WTC11 (cell line): ENCODE measurements around the gene AKR1D1. TPM values are rescaled to one million over a fixed set of nuclear protein-coding genes. Genes with fewer than 3 reads are reported as not detected.
"Not testable (repeated sequence)": the region's sequence is repeated elsewhere in the genome, so short reads cannot be mapped to it uniquely, and the experiment has no call there.

Experiments
- ATAC-seq: fragments of 200-7000 bp; cut with Tn5 transposase; 2 replicates; pipeline ENCODE4 v1.10.0; 2021; ENCODE audit warnings: mild to moderate bottlenecking, moderate library complexity
- CTCF ChIA-PET: fragments of 300-600 bp; sonication (Branson Sonifier 250); formaldehyde crosslinking; loops from one replicate; lab custom pipeline; 2021; ENCODE audit warnings: antibody characterized with exemption; lab: Charles Lee
- POLR2A ChIA-PET: fragments of 350-600 bp; sonication (Branson Sonifier 250); formaldehyde crosslinking; loops from one replicate; lab custom pipeline; 2021; ENCODE audit warnings: antibody characterized with exemption; lab: Charles Lee
- DNase-seq: peaks from one replicate; pipeline ENCODE4 v3.0.0; 2021; ENCODE audit warnings: low spot score
- H3K27ac Mint-ChIP-seq: 2 replicates; pipeline ENCODE4 v1.8.0; 2021; ENCODE audit warnings: mixed read lengths
- H3K27me3 Mint-ChIP-seq: 2 replicates; pipeline ENCODE4 v1.8.0; 2021; ENCODE audit warnings: low read depth, mild to moderate bottlenecking, moderate library complexity, mixed read lengths
- H3K36me3 Mint-ChIP-seq: 2 replicates; pipeline ENCODE4 v1.8.0; 2021; ENCODE audit warnings: mixed read lengths
- H3K4me1 Mint-ChIP-seq: 2 replicates; pipeline ENCODE4 v1.8.0; 2022; ENCODE audit warnings: mixed read lengths
- H3K4me3 Mint-ChIP-seq: 2 replicates; pipeline ENCODE4 v1.8.0; 2021; ENCODE audit warnings: mild to moderate bottlenecking, moderate library complexity, mixed read lengths
- H3K9me3 Mint-ChIP-seq: 2 replicates; pipeline ENCODE4 v1.8.0; 2021; ENCODE audit warnings: mixed read lengths
- GABPB1 ChIP-seq: sonication (generic); formaldehyde crosslinking; IDR thresholded peaks from 2 replicates; pipeline ENCODE4 v1.8.1; 2023; ENCODE audit warnings: mild to moderate bottlenecking, missing genetic modification reagents
- HMGA2 ChIP-seq: fragments of 250-450 bp; sonication (Bioruptor Pico); IDR thresholded peaks from 2 replicates; pipeline ENCODE4 v1.4.0; 2021; ENCODE audit warnings: mild to moderate bottlenecking, moderate library complexity
- HMGXB4 ChIP-seq: sonication (generic); formaldehyde crosslinking; IDR thresholded peaks from 2 replicates; pipeline ENCODE4 v1.8.1; 2023; ENCODE audit warnings: mild to moderate bottlenecking, moderate library complexity, missing genetic modification reagents
- KAT7 ChIP-seq: sonication (generic); formaldehyde crosslinking; IDR thresholded peaks from 2 replicates; pipeline ENCODE4 v1.8.1; 2023; ENCODE audit warnings: missing genetic modification reagents, mild to moderate bottlenecking, borderline replicate concordance
- MYBL2 ChIP-seq: sonication (generic); formaldehyde crosslinking; IDR thresholded peaks from 2 replicates; pipeline ENCODE4 v1.8.1; 2023; ENCODE audit warnings: mild to moderate bottlenecking, moderate library complexity, missing genetic modification reagents
- RORB ChIP-seq: fragments of 250-450 bp; sonication (Bioruptor Pico); IDR thresholded peaks from 2 replicates; pipeline ENCODE4 v1.9.0; 2021; ENCODE audit warnings: mild to moderate bottlenecking
- USF1 ChIP-seq: sonication (generic); formaldehyde crosslinking; IDR thresholded peaks from 2 replicates; pipeline ENCODE4 v1.8.0; 2022; ENCODE audit warnings: mild to moderate bottlenecking, missing genetic modification reagents
- ZBTB43 ChIP-seq: sonication (generic); formaldehyde crosslinking; IDR thresholded peaks from 2 replicates; pipeline ENCODE4 v1.8.1; 2023; ENCODE audit warnings: mild to moderate bottlenecking, missing genetic modification reagents
- ZNF121 ChIP-seq: sonication (generic); formaldehyde crosslinking; IDR thresholded peaks from 2 replicates; pipeline ENCODE4 v1.8.0; 2023; ENCODE audit warnings: missing genetic modification reagents
- ZNF219 ChIP-seq: sonication (generic); formaldehyde crosslinking; IDR thresholded peaks from 2 replicates; pipeline ENCODE4 v1.8.0; 2023; ENCODE audit warnings: missing genetic modification reagents, mild to moderate bottlenecking, borderline replicate concordance
- ZNF281 ChIP-seq: sonication (generic); formaldehyde crosslinking; IDR thresholded peaks from 2 replicates; pipeline ENCODE4 v1.8.0; 2023; ENCODE audit warnings: mild to moderate bottlenecking, missing genetic modification reagents
- ZNF423 ChIP-seq: fragments of 250-450 bp; sonication (Bioruptor Pico); IDR thresholded peaks from 2 replicates; pipeline ENCODE4 v2.1.2; 2022; ENCODE audit warnings: mild to moderate bottlenecking, moderate library complexity
- total RNA-seq: library from RNA; stranded (reverse); gene quantifications from 3 replicates; pipeline ENCODE4 v1.2.3, GENCODE V29; 2021
- TF ChIP-seq, protein P1 (sequence below): fragments of 250-450 bp; sonication (Bioruptor Pico); IDR thresholded peaks from 2 replicates; pipeline ENCODE4 v1.9.0; 2021; ENCODE audit warnings: mild to moderate bottlenecking
- TF ChIP-seq, protein P2 (sequence below): fragments of 250-450 bp; sonication (Bioruptor Pico); IDR thresholded peaks from 2 replicates; pipeline ENCODE4 v1.8.0; 2021; ENCODE audit warnings: mild to moderate bottlenecking

Gene AKR1D1
- total RNA-seq, 1 experiment from 2014 or later: 0.24 TPM

DNA sequence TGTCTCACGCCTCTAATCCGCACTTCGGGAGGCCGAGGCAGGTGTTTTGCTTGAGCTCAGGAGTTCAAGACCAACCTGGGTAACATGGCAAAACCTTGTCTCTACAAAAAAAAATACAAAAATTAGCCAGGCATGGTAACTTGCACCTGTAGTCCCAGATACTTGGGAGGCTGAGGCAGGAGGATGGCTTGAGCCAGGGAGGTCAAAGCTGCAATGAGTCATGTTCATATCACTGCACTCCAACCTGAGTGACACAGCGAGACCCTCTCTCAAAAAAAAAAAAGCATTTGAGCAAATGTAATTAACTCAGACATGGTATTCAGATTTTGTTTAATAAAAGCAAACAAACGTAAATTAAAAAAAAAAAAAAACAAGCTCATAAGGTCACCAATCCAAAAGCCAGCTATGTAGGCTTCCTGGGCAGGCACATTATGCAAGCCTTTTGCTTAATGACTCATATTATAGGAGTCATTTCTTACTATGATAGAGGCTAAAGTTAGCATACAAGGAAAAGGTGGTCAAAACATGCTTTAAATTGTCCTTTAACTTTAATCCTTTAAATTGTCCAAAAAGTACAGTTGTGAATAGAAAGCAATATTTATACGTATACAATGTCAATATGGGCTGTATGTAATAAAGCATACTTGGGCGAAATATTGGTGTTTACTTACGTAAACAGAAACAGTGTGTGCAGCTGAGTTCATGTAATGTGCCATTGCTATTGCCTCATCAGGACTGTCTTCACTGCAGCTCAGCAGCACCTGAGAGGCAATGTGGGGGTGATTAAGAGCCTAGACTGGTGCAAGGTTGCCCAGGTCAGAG lies 13.0 kb downstream of the AKR1D1 start:
- ChIA-PET POLR2A (no interaction called here), CTCF (no interaction called here)
- no peak for TF ChIP-seq KAT7
- TF ChIP-seq GABPB1 (CRISPR knock-in tag): peak; percentile 99
- H3K9me3 Mint-ChIP-seq: peaks cover 13% of the 10 kb centered on the region
- no peaks in the 10 kb centered on the region for H3K36me3 Mint-ChIP-seq
- DNase-seq (no peak), ATAC-seq (no peak)
- H3K4me1 Mint-ChIP-seq: no peaks in the 10 kb centered on the region
- H3K27me3 Mint-ChIP-seq: no peaks in the 10 kb centered on the region
- no peak overlapping the region for H3K27ac Mint-ChIP-seq
- H3K4me3 Mint-ChIP-seq: no peak overlapping the region

- Mint-ChIP-seq H3K4me3 (no peak overlapping the region), H3K27me3 (no peaks in the 10 kb centered on the region), H3K9me3 (peaks cover 19% of the 10 kb centered on the region), H3K27ac (no peak overlapping the region)
- DNase-seq (no peak), ATAC-seq (no peak)
- TF ChIP-seq ZNF121 (no peak), ZBTB43 (no peak), MYBL2 (CRISPR knock-in tag) (no peak), ZNF219 (CRISPR knock-in tag) (no peak), USF1 (CRISPR knock-in tag) (no peak), ZNF423 (CRISPR knock-in tag) (no peak), ZNF281 (no peak), HMGXB4 (CRISPR knock-in tag) (no peak), HMGA2 (CRISPR knock-in tag) (no peak), RORB (CRISPR knock-in tag) (no peak)
- TF ChIP-seq, protein P1, sequence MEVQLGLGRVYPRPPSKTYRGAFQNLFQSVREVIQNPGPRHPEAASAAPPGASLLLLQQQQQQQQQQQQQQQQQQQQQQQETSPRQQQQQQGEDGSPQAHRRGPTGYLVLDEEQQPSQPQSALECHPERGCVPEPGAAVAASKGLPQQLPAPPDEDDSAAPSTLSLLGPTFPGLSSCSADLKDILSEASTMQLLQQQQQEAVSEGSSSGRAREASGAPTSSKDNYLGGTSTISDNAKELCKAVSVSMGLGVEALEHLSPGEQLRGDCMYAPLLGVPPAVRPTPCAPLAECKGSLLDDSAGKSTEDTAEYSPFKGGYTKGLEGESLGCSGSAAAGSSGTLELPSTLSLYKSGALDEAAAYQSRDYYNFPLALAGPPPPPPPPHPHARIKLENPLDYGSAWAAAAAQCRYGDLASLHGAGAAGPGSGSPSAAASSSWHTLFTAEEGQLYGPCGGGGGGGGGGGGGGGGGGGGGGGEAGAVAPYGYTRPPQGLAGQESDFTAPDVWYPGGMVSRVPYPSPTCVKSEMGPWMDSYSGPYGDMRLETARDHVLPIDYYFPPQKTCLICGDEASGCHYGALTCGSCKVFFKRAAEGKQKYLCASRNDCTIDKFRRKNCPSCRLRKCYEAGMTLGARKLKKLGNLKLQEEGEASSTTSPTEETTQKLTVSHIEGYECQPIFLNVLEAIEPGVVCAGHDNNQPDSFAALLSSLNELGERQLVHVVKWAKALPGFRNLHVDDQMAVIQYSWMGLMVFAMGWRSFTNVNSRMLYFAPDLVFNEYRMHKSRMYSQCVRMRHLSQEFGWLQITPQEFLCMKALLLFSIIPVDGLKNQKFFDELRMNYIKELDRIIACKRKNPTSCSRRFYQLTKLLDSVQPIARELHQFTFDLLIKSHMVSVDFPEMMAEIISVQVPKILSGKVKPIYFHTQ (CRISPR knock-in tag): no peak
- TF ChIP-seq, protein P2, sequence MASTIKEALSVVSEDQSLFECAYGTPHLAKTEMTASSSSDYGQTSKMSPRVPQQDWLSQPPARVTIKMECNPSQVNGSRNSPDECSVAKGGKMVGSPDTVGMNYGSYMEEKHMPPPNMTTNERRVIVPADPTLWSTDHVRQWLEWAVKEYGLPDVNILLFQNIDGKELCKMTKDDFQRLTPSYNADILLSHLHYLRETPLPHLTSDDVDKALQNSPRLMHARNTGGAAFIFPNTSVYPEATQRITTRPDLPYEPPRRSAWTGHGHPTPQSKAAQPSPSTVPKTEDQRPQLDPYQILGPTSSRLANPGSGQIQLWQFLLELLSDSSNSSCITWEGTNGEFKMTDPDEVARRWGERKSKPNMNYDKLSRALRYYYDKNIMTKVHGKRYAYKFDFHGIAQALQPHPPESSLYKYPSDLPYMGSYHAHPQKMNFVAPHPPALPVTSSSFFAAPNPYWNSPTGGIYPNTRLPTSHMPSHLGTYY (CRISPR knock-in tag): no peak
- TF ChIP-seq, all 79 proteins: peak for 0
- Mint-ChIP-seq H3K36me3 (0 out of 2 replicates have a peak, but pooled peaks cover 3% of the 10 kb centered on the region), H3K4me1 (peaks cover 4% of the 10 kb centered on the region)
- POLR2A ChIA-PET: no interaction called here
- CTCF ChIA-PET: no interaction called here
These were observed 14.8 kb downstream of the AKR1D1 start for GRCh38 chr7:138091032-138091431.

- POLR2A ChIA-PET: interaction anchor here (0.6 kb wide), 1 partner anchor 49 kb away, joined by 6 read pairs; no protein-coding TSS in a partner anchor
- H3K27me3 Mint-ChIP-seq, H3K4me1 Mint-ChIP-seq, DNase-seq, H3K4me3 Mint-ChIP-seq, H3K27ac Mint-ChIP-seq, H3K36me3 Mint-ChIP-seq, CTCF ChIA-PET, ATAC-seq: not testable (repeated sequence)
- peaks cover 22% of the 10 kb centered on the region for H3K9me3 Mint-ChIP-seq
These were observed 15.6 kb downstream of the AKR1D1 start for GRCh38 chr7:138091840-138092239.
